ENCODE results near the gene FLT3.

GRCh38 chr13:28049215-28049614 lies 51.2 kb downstream of the FLT3 start:
- TF ChIP-seq, protein P1, sequence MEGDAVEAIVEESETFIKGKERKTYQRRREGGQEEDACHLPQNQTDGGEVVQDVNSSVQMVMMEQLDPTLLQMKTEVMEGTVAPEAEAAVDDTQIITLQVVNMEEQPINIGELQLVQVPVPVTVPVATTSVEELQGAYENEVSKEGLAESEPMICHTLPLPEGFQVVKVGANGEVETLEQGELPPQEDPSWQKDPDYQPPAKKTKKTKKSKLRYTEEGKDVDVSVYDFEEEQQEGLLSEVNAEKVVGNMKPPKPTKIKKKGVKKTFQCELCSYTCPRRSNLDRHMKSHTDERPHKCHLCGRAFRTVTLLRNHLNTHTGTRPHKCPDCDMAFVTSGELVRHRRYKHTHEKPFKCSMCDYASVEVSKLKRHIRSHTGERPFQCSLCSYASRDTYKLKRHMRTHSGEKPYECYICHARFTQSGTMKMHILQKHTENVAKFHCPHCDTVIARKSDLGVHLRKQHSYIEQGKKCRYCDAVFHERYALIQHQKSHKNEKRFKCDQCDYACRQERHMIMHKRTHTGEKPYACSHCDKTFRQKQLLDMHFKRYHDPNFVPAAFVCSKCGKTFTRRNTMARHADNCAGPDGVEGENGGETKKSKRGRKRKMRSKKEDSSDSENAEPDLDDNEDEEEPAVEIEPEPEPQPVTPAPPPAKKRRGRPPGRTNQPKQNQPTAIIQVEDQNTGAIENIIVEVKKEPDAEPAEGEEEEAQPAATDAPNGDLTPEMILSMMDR (IDR thresholded peaks at IDR 0.05), result no peak
- no peak for TF ChIP-seq POLR2AphosphoS5 (IDR thresholded peaks at IDR 0.05)
